ENCODE measurements around the gene SCYL1.

Gene SCYL1

GRCh38 chr11:65576232-65576866, 51.5 kb downstream of the SCYL1 start:
- no peaks in the 10 kb centered on the region for H3K9me2 ChIP-seq (ENCODE audit: low read depth, low read length)
- H3K9ac ChIP-seq (ENCODE audit: low read length) = peak overlapping the region; percentile 48; the same call in 1 of the 2 replicates
- peak overlapping the region; percentile 63 for H3K4me2 ChIP-seq (ENCODE audit: low read length)
- TF ChIP-seq EZH2 (IDR thresholded peaks at IDR 0.05; ENCODE audit: borderline replicate concordance, low read length) (no peak), CTCF (IDR thresholded peaks at IDR 0.05; ENCODE audit: low read length) (no peak)
- no peak overlapping the region for H3K27ac ChIP-seq (ENCODE audit: low read depth, low read length, poor library complexity, severe bottlenecking)
- no peaks in the 10 kb centered on the region for H4K20me1 ChIP-seq (ENCODE audit: insufficient read depth, low read length)
- no peak overlapping the region for H2AFZ ChIP-seq (ENCODE audit: low read length)
- no peaks in the 10 kb centered on the region for H3K9me3 ChIP-seq (ENCODE audit: low read length)
- no peaks in the 10 kb centered on the region; the same call in 1 of the 2 replicates for H3F3A ChIP-seq (ENCODE audit: insufficient read depth, low read length)
- H3K36me3 ChIP-seq (ENCODE audit: insufficient read depth, low read length) = no peaks in the 10 kb centered on the region; the same call in 1 of the 2 replicates
- peaks cover 5% of the 10 kb centered on the region; the same call in 1 of the 2 replicates for H3K27me3 ChIP-seq (ENCODE audit: insufficient read depth, low read length)
- peak overlapping the region; percentile 54 for H3K4me3 ChIP-seq (ENCODE audit: low read depth, low read length, poor library complexity, severe bottlenecking)
- H3K79me2 ChIP-seq (ENCODE audit: insufficient read depth, low read length) = no peaks in the 10 kb centered on the region
- H3K4me1 ChIP-seq (ENCODE audit: insufficient read depth, low read length, severe bottlenecking) = peaks cover 42% of the 10 kb centered on the region

DNA sequence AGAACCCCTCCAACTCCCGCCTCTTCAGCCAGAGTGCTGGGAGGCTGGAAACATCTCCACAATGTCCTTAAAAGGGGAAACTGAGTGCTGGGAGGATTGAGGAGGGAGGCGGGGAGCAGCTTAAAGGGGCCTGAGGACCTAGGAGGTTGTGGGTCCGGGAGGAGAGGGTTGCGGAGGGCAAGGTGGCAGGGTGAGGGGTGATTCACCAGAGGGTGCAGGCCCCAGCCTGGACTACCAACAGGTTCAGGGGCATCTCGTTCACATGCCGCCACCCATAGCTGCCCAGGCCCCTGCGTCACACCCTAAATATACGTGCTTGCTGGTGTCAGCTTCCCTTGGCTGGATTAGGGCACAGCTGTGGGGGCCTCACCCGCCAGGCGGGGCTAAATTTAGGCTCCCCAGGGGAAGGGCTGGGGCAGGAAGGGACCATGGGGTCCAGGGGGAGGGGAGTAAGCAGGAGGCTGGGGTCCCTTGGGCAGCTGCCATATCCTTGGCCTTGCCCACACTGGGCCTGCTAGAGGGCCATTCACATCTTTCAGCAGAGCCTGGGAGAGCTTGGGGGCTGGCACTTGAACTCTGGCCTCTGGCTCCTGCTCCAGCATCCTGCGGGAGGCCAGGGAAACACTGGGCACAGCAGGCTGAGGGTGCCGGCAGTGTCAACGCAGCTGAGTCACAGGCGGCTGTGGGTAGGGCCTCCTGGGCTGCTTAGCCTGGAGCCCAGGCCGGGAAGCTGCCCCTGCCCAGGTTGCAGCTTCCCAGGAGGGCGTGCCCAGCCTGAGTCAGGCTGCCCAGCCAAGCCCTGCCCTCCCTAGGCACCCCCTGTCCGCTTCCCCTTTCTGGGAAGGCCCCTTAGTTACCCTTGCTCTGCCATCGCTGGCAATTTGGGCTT, 52.2 kb downstream of the SCYL1 start:
- Histone ChIP-seq H3F3A (ENCODE audit: insufficient read depth, low read length) (no peaks in the 10 kb centered on the region; the same call in 1 of the 2 replicates), H3K9me3 (ENCODE audit: low read length) (no peaks in the 10 kb centered on the region), H4K20me1 (ENCODE audit: insufficient read depth, low read length) (no peaks in the 10 kb centered on the region), H3K4me1 (ENCODE audit: insufficient read depth, low read length, severe bottlenecking) (peaks cover 34% of the 10 kb centered on the region), H3K27me3 (ENCODE audit: insufficient read depth, low read length) (peaks cover 5% of the 10 kb centered on the region), H2AFZ (ENCODE audit: low read length) (no peak overlapping the region), H3K4me2 (ENCODE audit: low read length) (peak overlapping the region; percentile 63; the same call in 1 of the 2 replicates), H3K9ac (ENCODE audit: low read length) (no peak overlapping the region), H3K4me3 (ENCODE audit: low read depth, low read length, poor library complexity, severe bottlenecking) (no peak overlapping the region), H3K36me3 (ENCODE audit: insufficient read depth, low read length) (no peaks in the 10 kb centered on the region; the same call in 1 of the 2 replicates), H3K79me2 (ENCODE audit: insufficient read depth, low read length) (no peaks in the 10 kb centered on the region), H3K27ac (ENCODE audit: low read depth, low read length, poor library complexity, severe bottlenecking) (no peak overlapping the region), H3K9me2 (ENCODE audit: low read depth, low read length) (no peaks in the 10 kb centered on the region)
- TF ChIP-seq EZH2 (IDR thresholded peaks at IDR 0.05; ENCODE audit: borderline replicate concordance, low read length) (no peak), CTCF (IDR thresholded peaks at IDR 0.05; ENCODE audit: low read length) (no peak)

DNA sequence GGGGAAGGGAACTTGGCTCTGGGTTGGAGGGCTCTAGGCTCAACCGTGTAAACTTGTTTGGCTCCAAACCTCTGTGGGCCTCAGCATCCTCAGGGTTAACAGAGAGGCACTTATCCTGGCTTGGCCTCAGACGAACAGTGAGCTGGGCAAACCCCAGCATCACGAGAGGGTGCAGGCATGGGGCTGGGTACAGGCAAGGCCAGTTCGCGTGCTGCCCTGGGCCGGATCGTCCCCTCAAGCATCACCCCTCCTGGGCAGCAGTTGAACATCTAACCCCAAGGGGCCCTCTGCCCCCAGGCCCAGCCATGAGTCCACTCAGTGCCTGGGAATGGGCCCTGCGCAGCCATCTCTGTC, 52.9 kb downstream of the SCYL1 start:
- H3K27ac ChIP-seq (ENCODE audit: low read depth, low read length, poor library complexity, severe bottlenecking) = no peak overlapping the region
- H3K4me1 ChIP-seq (ENCODE audit: insufficient read depth, low read length, severe bottlenecking) = peaks cover 33% of the 10 kb centered on the region
- no peak for TF ChIP-seq CTCF (IDR thresholded peaks at IDR 0.05; ENCODE audit: low read length)
- no peak for TF ChIP-seq EZH2 (IDR thresholded peaks at IDR 0.05; ENCODE audit: borderline replicate concordance, low read length)
- H3F3A ChIP-seq (ENCODE audit: insufficient read depth, low read length) = no peaks in the 10 kb centered on the region; the same call in 1 of the 2 replicates
- H2AFZ ChIP-seq (ENCODE audit: low read length) = no peak overlapping the region
- peaks cover 5% of the 10 kb centered on the region for H3K27me3 ChIP-seq (ENCODE audit: insufficient read depth, low read length)
- H3K79me2 ChIP-seq (ENCODE audit: insufficient read depth, low read length) = no peaks in the 10 kb centered on the region
- no peak overlapping the region for H3K4me2 ChIP-seq (ENCODE audit: low read length)
- no peaks in the 10 kb centered on the region for H3K9me2 ChIP-seq (ENCODE audit: low read depth, low read length)
- H3K9ac ChIP-seq (ENCODE audit: low read length) = no peak overlapping the region
- no peaks in the 10 kb centered on the region for H3K9me3 ChIP-seq (ENCODE audit: low read length)
- H4K20me1 ChIP-seq (ENCODE audit: insufficient read depth, low read length) = no peaks in the 10 kb centered on the region
- no peaks in the 10 kb centered on the region; the same call in 1 of the 2 replicates for H3K36me3 ChIP-seq (ENCODE audit: insufficient read depth, low read length)
- H3K4me3 ChIP-seq (ENCODE audit: low read depth, low read length, poor library complexity, severe bottlenecking) = no peak overlapping the region
